Transverse colon (tissue), 4 donors: Measurements from ENCODE around the gene LTK. TPM values are rescaled to one million over a fixed set of nuclear protein-coding genes. Genes with fewer than 3 reads are reported as not detected.

Source experiments
- DNase-seq: peaks from one replicate; pipeline ENCODE4 v3.0.0-alpha.2; 2019
- H3K27ac ChIP-seq, 4 donors: fragments of 200-600 bp; sonication (generic); 2 replicates each; pipeline ENCODE4 v1.5.1; 2016 to 2018; ENCODE audit warnings: inconsistent platforms in 4 of 4
- H3K27me3 ChIP-seq: fragments of 200-600 bp; sonication (generic); 2 replicates; pipeline ENCODE4 v1.5.1; 2017; ENCODE audit warnings: inconsistent platforms
- H3K36me3 ChIP-seq, 4 donors: fragments of 200-600 bp; sonication (generic); 2 replicates each; pipeline ENCODE4 v1.5.1; 2017 to 2019; ENCODE audit warnings: inconsistent platforms in 4 of 4
- H3K4me1 ChIP-seq, 4 donors: fragments of 200-600 bp; sonication (generic); 2 replicates each; pipeline ENCODE4 v1.5.1; 2017 to 2020; ENCODE audit warnings: inconsistent platforms in 4 of 4
- H3K4me3 ChIP-seq, 4 donors: fragments of 200-600 bp; sonication (generic); 1 replicate in 1 of 4; 2 replicates in 3 of 4; pipeline versions ENCODE4 v1.5.1 to v1.6.1; 2017 to 2019; ENCODE audit warnings: inconsistent platforms in 4 of 4
- H3K9me3 ChIP-seq, 2 donors: fragments of 200-600 bp; sonication (generic); 2 replicates each; pipeline ENCODE4 v1.5.1; 2017 to 2019; ENCODE audit warnings: inconsistent platforms in 2 of 2
- EP300 ChIP-seq: sonication (generic); formaldehyde crosslinking; IDR thresholded peaks from one replicate; pipeline ENCODE4 v1.6.1; 2017; ENCODE audit warnings: antibody characterized with exemption, low read depth
- POLR2A ChIP-seq: fragments of 450-650 bp; IDR thresholded peaks from one replicate; pipeline ENCODE4 v1.6.1; 2016; ENCODE audit warnings: antibody characterized with exemption, mild to moderate bottlenecking, moderate library complexity
- POLR2AphosphoS5 ChIP-seq, 3 donors: sonication (generic); formaldehyde crosslinking; IDR thresholded peaks; one replicate each; pipeline ENCODE4 v1.6.1; 2016; ENCODE audit warnings: antibody characterized with exemption in 3 of 3
- WGBS, 2 donors: methylation state at CpG; one replicate each; pipeline ENCODE4 v1.1.5; 2018; ENCODE audit warnings: low coverage in 1 of 2; 5-methylcytosine and 5-hydroxymethylcytosine counted together
- in situ Hi-C, 4 donors: fragments of 200-750 bp; cut with MboI; loops; one replicate each; pipeline versions ENCODE4 v1.15.0 to v1.15.1; 2017; ENCODE audit warnings: low sequenced_read_pairs in 3 of 4, low pct_ligation_motif_present in 1 of 4, low pct_unique_long_range_greater_than_20kb in 1 of 4
- intact Hi-C: fragments of 100-400 bp; cut with DNase I; formaldehyde crosslinking; loops from one replicate; pipeline ENCODE4 v1.15.1; 2023; ENCODE audit warnings: low total_unique reads
- total RNA-seq, 4 donors: library from RNA; depleted of rRNA; stranded (reverse); fragments of >200 nt; gene quantifications; one replicate each; pipeline ENCODE4 v1.1.0, GENCODE V29; 2016
- TF ChIP-seq, protein P1 (sequence below), 5 experiments: fragments of 200-600 bp in 3 of 5; fragments of 450-650 bp in 2 of 5; sonication (generic) in 3 of 5; IDR thresholded peaks; 1 replicate in 2 of 5; 2 replicates in 3 of 5; pipeline ENCODE4 v1.5.1; 2016 to 2017; ENCODE audit warnings: antibody characterized with exemption in 5 of 5, inconsistent platforms in 3 of 5, mild to moderate bottlenecking in 2 of 5, moderate library complexity in 1 of 5

Gene LTK
- total RNA-seq, 4 donors from 2014 or later = 0.40 to 15.0 (median 11.6) TPM

DNA sequence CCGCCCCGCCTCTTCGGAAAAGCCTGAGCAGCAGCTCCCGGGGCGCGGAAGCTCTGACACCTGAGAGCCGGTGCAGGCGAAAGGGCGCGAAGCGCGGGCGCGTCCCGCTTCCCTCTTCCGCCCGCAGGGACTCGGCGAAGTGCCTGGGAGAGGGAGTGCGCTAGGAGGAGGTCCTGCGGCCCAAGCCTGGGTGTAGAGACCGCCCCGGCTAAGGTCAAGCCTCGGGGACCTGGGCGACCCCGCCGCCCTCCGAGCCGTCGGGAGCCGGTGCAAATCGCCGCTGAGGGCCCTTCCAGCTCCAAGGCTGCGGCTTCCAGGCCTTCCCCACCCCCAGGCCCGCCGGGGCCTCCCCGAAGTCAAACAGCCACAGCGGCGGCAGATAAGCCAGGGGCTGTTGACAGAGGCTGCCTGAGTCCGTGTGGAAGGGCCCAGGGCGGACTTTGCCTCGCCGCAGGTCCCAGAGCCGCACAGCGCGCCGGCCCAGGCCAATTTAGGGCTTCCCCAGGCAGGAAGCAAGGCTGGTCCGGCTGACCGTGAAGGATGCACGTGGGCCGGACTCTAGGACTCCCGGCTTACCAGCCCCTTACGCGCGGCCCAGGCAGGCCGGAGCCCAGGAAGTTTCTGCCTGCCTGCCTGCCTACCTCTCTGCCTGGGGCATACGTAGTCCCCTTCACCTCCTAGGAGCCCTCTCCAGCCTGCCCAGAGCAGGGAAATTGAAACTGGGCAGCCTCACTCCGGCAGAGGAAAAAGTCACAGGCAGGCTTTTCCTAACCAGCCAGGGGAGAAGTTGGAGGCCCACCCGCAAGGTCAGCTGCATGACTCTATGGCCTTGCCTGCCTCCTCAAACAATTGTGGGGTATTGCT lies 17.7 kb downstream of the LTK start:
- peak; percentile 63 for TF ChIP-seq POLR2A
- TF ChIP-seq, protein P1, sequence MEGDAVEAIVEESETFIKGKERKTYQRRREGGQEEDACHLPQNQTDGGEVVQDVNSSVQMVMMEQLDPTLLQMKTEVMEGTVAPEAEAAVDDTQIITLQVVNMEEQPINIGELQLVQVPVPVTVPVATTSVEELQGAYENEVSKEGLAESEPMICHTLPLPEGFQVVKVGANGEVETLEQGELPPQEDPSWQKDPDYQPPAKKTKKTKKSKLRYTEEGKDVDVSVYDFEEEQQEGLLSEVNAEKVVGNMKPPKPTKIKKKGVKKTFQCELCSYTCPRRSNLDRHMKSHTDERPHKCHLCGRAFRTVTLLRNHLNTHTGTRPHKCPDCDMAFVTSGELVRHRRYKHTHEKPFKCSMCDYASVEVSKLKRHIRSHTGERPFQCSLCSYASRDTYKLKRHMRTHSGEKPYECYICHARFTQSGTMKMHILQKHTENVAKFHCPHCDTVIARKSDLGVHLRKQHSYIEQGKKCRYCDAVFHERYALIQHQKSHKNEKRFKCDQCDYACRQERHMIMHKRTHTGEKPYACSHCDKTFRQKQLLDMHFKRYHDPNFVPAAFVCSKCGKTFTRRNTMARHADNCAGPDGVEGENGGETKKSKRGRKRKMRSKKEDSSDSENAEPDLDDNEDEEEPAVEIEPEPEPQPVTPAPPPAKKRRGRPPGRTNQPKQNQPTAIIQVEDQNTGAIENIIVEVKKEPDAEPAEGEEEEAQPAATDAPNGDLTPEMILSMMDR (IDR thresholded peaks at IDR 0.05) = no peak
- TF ChIP-seq POLR2AphosphoS5 (IDR thresholded peaks at IDR 0.05) = peak in 2 of 3 donors; percentile 18 to 60
- no peak for TF ChIP-seq EP300

DNA sequence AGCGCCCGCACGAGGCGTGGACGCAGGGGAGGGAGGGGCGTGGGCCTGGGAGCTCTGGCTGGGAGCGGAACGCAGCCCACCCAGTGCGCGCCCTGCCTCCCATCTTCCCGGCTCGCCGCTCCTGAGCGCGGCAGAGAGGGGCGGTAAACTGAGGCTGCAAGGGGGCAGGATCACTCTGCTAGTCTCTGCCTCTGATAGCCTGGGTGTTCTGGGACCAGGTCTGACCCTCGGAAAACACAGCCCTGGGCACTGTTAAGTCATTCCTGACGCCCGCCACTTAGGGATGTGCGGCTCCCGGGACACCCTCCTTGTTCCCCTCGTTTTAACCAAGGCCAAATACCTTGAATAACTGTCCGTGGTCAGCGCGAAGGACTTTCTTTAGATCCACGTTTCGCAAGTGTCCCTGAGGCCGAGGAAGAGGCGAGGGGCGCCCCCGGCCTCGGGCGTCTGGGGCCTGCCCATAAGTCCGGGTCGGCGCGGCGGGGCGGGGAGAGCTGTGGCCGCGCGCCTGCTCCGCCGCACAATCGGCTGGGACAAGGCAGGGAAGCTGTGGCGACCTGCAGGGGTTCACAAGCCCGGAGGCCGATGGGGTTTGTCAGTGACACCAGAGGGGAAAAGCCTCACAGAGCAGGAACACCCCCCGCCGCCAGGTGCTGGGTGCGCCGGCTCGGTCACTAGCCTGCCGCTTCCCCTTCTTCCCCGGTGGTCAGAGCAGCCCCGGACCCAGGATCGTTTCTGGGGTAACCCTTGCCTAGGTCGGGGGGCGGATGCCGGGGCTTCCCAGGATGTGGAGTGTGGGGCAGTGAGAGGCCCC lies 18.5 kb downstream of the LTK start:
- Histone ChIP-seq H3K36me3 (no peaks in the 10 kb centered on the region), H3K9me3 (no peaks in the 10 kb centered on the region), H3K27ac (peak overlapping the region; percentile 81 to 94 (median 90)), H3K27me3 (peaks cover 22% of the 10 kb centered on the region), H3K4me1 (peaks cover 13 to 34% (median 32%) of the 10 kb centered on the region in 4 donors), H3K4me3 (peak overlapping the region; percentile 38 to 63 (median 46))
- in situ Hi-C loops (no loop called here), intact Hi-C loops (no loop called here)
- 4% methylated on average over 24 of the region's 60 CpGs; no CpG with 5 or more reads in 1 of the 2 donors for WGBS, 2 donors
- DNase-seq = no peak
- TF ChIP-seq EP300 = no peak
- TF ChIP-seq POLR2AphosphoS5 (IDR thresholded peaks at IDR 0.05) = no peak
- peak; percentile 7 for TF ChIP-seq POLR2A
- TF ChIP-seq, protein P1 (IDR thresholded peaks at IDR 0.05) = peak in 1 of 5 experiments; percentile 32

More for the DNA sequence above, 17.7 kb downstream of the LTK start:
- DNase-seq = peak; percentile 82
- intact Hi-C loops = no loop called here
- H3K36me3 ChIP-seq = no peaks in the 10 kb centered on the region
- no peaks in the 10 kb centered on the region for H3K9me3 ChIP-seq
- H3K27me3 ChIP-seq = peaks cover 29% of the 10 kb centered on the region
- peak overlapping the region; percentile 7 to 63 (median 46) for H3K4me3 ChIP-seq
- in situ Hi-C loops = no loop called here
- 40% methylated on average over 56 of the region's 59 CpGs; no CpG with 5 or more reads in 1 of the 2 donors for WGBS, 2 donors
- H3K27ac ChIP-seq = peak overlapping the region; percentile 81 to 94 (median 90)
- peaks cover 13 to 34% (median 32%) of the 10 kb centered on the region in 4 donors for H3K4me1 ChIP-seq

DNA sequence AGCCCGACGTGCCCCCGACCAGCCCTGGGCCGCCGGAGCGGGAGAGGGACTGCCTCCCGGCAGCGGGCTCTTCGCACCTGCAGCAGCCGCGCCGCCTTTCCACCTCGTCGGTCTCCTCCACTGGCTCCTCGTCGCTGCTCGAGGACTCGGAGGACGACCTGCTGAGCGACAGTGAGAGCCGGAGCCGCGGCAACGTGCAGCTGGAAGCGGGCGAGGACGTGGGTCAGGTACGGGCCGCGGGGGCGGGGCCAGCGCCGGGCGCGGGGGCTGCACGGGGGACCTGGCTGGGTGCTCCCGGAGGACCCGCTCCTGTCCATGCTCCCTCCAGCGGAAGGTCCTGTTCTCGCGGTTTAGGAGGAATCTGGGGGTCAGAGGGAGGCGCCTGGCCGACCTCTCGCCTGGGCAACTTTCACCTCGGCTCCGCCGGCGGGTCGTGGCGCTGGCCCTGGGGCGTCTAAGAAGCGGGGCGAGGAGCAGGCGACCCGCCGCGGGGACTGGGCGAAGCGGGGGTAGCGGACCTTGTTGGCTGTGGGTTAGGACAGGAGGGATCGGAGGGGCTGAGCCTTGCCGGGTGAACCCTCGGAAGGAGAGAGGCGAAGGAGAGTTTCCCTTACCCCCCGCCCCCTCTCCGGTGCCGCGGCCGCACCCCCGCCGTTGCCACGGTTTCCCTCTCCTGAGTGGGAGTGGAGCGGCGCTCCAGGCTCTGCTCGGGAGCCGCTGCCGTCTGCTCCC lies 19.3 kb downstream of the LTK start:
- intact Hi-C loops = no loop called here
- Histone ChIP-seq H3K4me3 (peak overlapping the region; percentile 38 to 63 (median 46)), H3K9me3 (no peaks in the 10 kb centered on the region), H3K27me3 (peaks cover 21% of the 10 kb centered on the region), H3K27ac (peak overlapping the region; percentile 81 to 94 (median 90)), H3K36me3 (no peaks in the 10 kb centered on the region), H3K4me1 (peaks cover 13 to 34% (median 32%) of the 10 kb centered on the region in 4 donors)
- TF ChIP-seq POLR2AphosphoS5 (IDR thresholded peaks at IDR 0.05) (peak in 1 of 3 donors; percentile 5), POLR2A (no peak), EP300 (no peak)
- in situ Hi-C loops = no loop called here
- WGBS, 2 donors = 2% methylated on average over 45 of the region's 77 CpGs; no CpG with 5 or more reads in 1 of the 2 donors
- peak; percentile 46 for DNase-seq

DNA sequence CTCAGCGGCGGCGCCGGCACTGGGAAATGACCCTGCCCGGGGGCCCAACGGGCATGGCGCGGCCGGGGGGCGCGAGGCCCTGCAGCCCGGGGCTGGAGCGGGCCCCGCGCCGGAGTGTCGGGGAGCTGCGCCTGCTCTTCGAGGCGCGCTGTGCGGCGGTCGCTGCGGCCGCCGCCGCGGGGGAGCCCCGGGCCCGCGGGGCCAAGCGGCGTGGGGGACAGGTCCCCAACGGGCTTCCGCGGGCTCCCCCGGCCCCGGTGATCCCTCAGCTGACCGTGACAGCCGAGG lies 19.8 kb downstream of the LTK start:
- 0% methylated on average over 3 of the region's 41 CpGs; no CpG with 5 or more reads in 1 of the 2 donors for WGBS, 2 donors
- in situ Hi-C loops (no loop called here), intact Hi-C loops (no loop called here)
- peaks cover 19% of the 10 kb centered on the region for H3K27me3 ChIP-seq
- H3K4me3 ChIP-seq = peak overlapping the region; percentile 38 to 63 (median 46)
- DNase-seq = no peak
- H3K27ac ChIP-seq = peak overlapping the region; percentile 81 to 94 (median 90)
- peaks cover 13 to 34% (median 32%) of the 10 kb centered on the region in 4 donors for H3K4me1 ChIP-seq
- TF ChIP-seq, protein P1 (IDR thresholded peaks at IDR 0.05) = no peak
- no peaks in the 10 kb centered on the region for H3K9me3 ChIP-seq
- no peaks in the 10 kb centered on the region for H3K36me3 ChIP-seq
